Type B pancreatic cell (in vitro differentiated cells): ENCODE data around the gene OR9I1. TPM values are rescaled to one million over a fixed set of nuclear protein-coding genes. Genes with fewer than 3 reads are reported as not detected.

Experiments used
- DNase-seq: peaks from one replicate; pipeline ENCODE4 v3.0.0; 2021; ENCODE audit warnings: mixed read lengths; ENCODE audit not compliant: unreplicated experiment; ENCODE audit errors: extremely low spot score
- H3K27ac Mint-ChIP-seq: 2 replicates; pipeline ENCODE4 v1.8.0; 2021; ENCODE audit warnings: mild to moderate bottlenecking, mixed read lengths
- H3K27me3 Mint-ChIP-seq: 2 replicates; pipeline ENCODE4 v1.8.0; 2021; ENCODE audit warnings: mixed read lengths
- H3K36me3 Mint-ChIP-seq: 2 replicates; pipeline ENCODE4 v1.8.0; 2021; ENCODE audit warnings: mixed read lengths
- H3K4me1 Mint-ChIP-seq: one replicate; pipeline ENCODE4 v1.8.0; 2021; ENCODE audit warnings: mixed read lengths; ENCODE audit not compliant: unreplicated experiment
- H3K4me3 Mint-ChIP-seq: 2 replicates; pipeline ENCODE4 v1.8.0; 2021; ENCODE audit warnings: mild to moderate bottlenecking, mixed read lengths
- H3K9me3 Mint-ChIP-seq: 2 replicates; pipeline ENCODE4 v1.8.0; 2021; ENCODE audit warnings: mixed read lengths
- CTCF ChIP-seq: fragments of 200-600 bp; sonication (generic); conservative IDR thresholded peaks from 2 replicates; pipeline ENCODE4 v1.5.0; 2021; ENCODE audit warnings: antibody characterized with exemption, mild to moderate bottlenecking
- total RNA-seq: library from RNA; stranded (reverse); gene quantifications from 2 replicates; pipeline ENCODE4 v1.2.1, GENCODE V29; 2021; ENCODE audit warnings: low replicate concordance

The OR9I1 gene
- total RNA-seq, 1 donor from 2014 or later, result not detected

- no peaks in the 10 kb centered on the region for H3K27me3 Mint-ChIP-seq
- no peak overlapping the region for H3K27ac Mint-ChIP-seq
- H3K4me1 Mint-ChIP-seq, result no peaks in the 10 kb centered on the region
- no peaks in the 10 kb centered on the region for H3K9me3 Mint-ChIP-seq
- H3K36me3 Mint-ChIP-seq, result no peaks in the 10 kb centered on the region
- no peak overlapping the region for H3K4me3 Mint-ChIP-seq
- no peak for DNase-seq
- TF ChIP-seq CTCF, result no peak
Measured at GRCh38 chr11:58067685-58068084, 57.6 kb downstream of the OR9I1 start.

Other genes starting within 250 kb of the OR9I1 start
- gene OR9Q1, start 101.6 kb downstream of the OR9I1 start, total RNA-seq, result not detected in 2 replicates
- gene OR6Q1, start 94.6 kb downstream of the OR9I1 start, total RNA-seq, result not detected in 2 replicates
- not detected in 2 replicates for gene OR9Q2, start 63.5 kb upstream of the OR9I1 start, total RNA-seq
- gene OR1S2, start 78.6 kb upstream of the OR9I1 start, total RNA-seq, result not detected in 2 replicates
- not detected in 2 replicates for gene OR1S1, start 87.2 kb upstream of the OR9I1 start, total RNA-seq
- not detected in 2 replicates for gene OR10Q1, start 103.4 kb upstream of the OR9I1 start, total RNA-seq
- not detected in 2 replicates for gene OR10W1, start 142.7 kb upstream of the OR9I1 start, total RNA-seq
- not detected in 2 replicates for gene OR5B17, start 233.5 kb upstream of the OR9I1 start, total RNA-seq